ENCODE data around the gene UQCC5.

The UQCC5 gene

GRCh38 chr3:52552089-52552488 lies 15.7 kb downstream of the UQCC5 start:
- no peak overlapping the region for H3K4me3 ChIP-seq (ENCODE audit: low read depth, low read length)
- no peak for DNase-seq (ENCODE audit: low read depth)

- no peak overlapping the region for H3K4me3 ChIP-seq (ENCODE audit: low read depth, low read length)
- no peak for DNase-seq (ENCODE audit: low read depth)
These were observed 17.8 kb downstream of the UQCC5 start for GRCh38 chr3:52554026-52554755.

- H3K4me3 ChIP-seq (ENCODE audit: low read depth, low read length) = no peak overlapping the region
These were observed 18.7 kb downstream of the UQCC5 start for GRCh38 chr3:52555056-52555455.

GRCh38 chr3:52557011-52557960 lies 20.9 kb downstream of the UQCC5 start:
- no peak for DNase-seq (ENCODE audit: low read depth)
- H3K4me3 ChIP-seq (ENCODE audit: low read depth, low read length) = no peak overlapping the region

More at GRCh38 chr3:52555056-52555455, 18.7 kb downstream of the UQCC5 start:
- DNase-seq (ENCODE audit: low read depth) = no peak

GRCh38 chr3:52558436-52558835 lies 22.0 kb downstream of the UQCC5 start:
- H3K4me3 ChIP-seq (ENCODE audit: low read depth, low read length) = no peak overlapping the region
- no peak for DNase-seq (ENCODE audit: low read depth)

- no peak for DNase-seq (ENCODE audit: low read depth)
- H3K4me3 ChIP-seq (ENCODE audit: low read depth, low read length) = no peak overlapping the region
These were observed 24.8 kb downstream of the UQCC5 start for GRCh38 chr3:52561028-52561747.

GRCh38 chr3:52563984-52564383 lies 27.6 kb downstream of the UQCC5 start:
- no peak overlapping the region for H3K4me3 ChIP-seq (ENCODE audit: low read depth, low read length)
- no peak for DNase-seq (ENCODE audit: low read depth)

- H3K4me3 ChIP-seq (ENCODE audit: low read depth, low read length) = no peak overlapping the region
- DNase-seq (ENCODE audit: low read depth) = no peak
These were observed 31.7 kb downstream of the UQCC5 start for GRCh38 chr3:52568069-52568468.

- no peak for DNase-seq (ENCODE audit: low read depth)
- no peak overlapping the region for H3K4me3 ChIP-seq (ENCODE audit: low read depth, low read length)
These were observed 33.7 kb downstream of the UQCC5 start for GRCh38 chr3:52570076-52570475.

GRCh38 chr3:52572221-52572620 lies 35.8 kb downstream of the UQCC5 start:
- no peak for DNase-seq (ENCODE audit: low read depth)

GRCh38 chr3:52574056-52574965 lies 37.9 kb downstream of the UQCC5 start:
- H3K4me3 ChIP-seq (ENCODE audit: low read depth, low read length) = no peak overlapping the region
- DNase-seq (ENCODE audit: low read depth) = no peak

More at GRCh38 chr3:52572221-52572620, 35.8 kb downstream of the UQCC5 start:
- no peak overlapping the region for H3K4me3 ChIP-seq (ENCODE audit: low read depth, low read length)

Measured in skeletal muscle cell (primary cell).